HepG2 (cell line): ENCODE measurements around the gene SCNM1. TPM values are rescaled to one million over a fixed set of nuclear protein-coding genes. Genes with fewer than 3 reads are reported as not detected.

ENCODE experiments used
- HES4 ChIP-seq: sonication (generic); formaldehyde crosslinking; IDR thresholded peaks from 2 replicates; pipeline ENCODE4 v1.9.0; 2021; ENCODE audit warnings: mild to moderate bottlenecking, missing genetic modification reagents, borderline replicate concordance
- HIC2 ChIP-seq: sonication (generic); formaldehyde crosslinking; IDR thresholded peaks from 2 replicates; pipeline ENCODE4 v1.9.0; 2022; ENCODE audit warnings: low read depth, missing genetic modification reagents
- HNF4A ChIP-seq: sonication (generic); formaldehyde crosslinking; IDR thresholded peaks from 2 replicates; pipeline ENCODE4 v1.4.0; 2020; ENCODE audit warnings: missing genetic modification reagents
- NCOR1 ChIP-seq: fragments of 200-600 bp; sonication (generic); IDR thresholded peaks from 2 replicates; pipeline ENCODE4 v1.7.0; 2017; ENCODE audit warnings: antibody characterized with exemption, low read length, borderline replicate concordance
- NFAT5 ChIP-seq: sonication (generic); formaldehyde crosslinking; IDR thresholded peaks from 2 replicates; pipeline ENCODE4 v1.4.0; 2020; ENCODE audit warnings: missing genetic modification reagents
- SIN3A ChIP-seq: IDR thresholded peaks from 2 replicates; pipeline ENCODE4 v1.6.1; 2011; ENCODE audit warnings: low read depth, mild to moderate bottlenecking, control low read depth, low read length, borderline replicate concordance
- SKI ChIP-seq: fragments of 450-650 bp; IDR thresholded peaks from one replicate; pipeline ENCODE4 v1.6.1; 2018; ENCODE audit warnings: mild to moderate bottlenecking; ENCODE audit not compliant: partially characterized antibody
- SOX13 ChIP-seq, 3 experiments: fragments of 450-650 bp in 1 of 3; sonication (generic) in 1 of 3; formaldehyde crosslinking in 1 of 3; IDR thresholded peaks in 2 of 3; conservative IDR thresholded peaks in 1 of 3; 2 replicates each; pipeline versions ENCODE4 v1.5.0 to v1.6.1; 2016 to 2020; ENCODE audit warnings: antibody characterized with exemption in 1 of 3, mild to moderate bottlenecking in 1 of 3, missing compliant biosample characterization in 1 of 3, missing genetic modification reagents in 1 of 3, moderate library complexity in 1 of 3
- STAT5B ChIP-seq: sonication (generic); formaldehyde crosslinking; IDR thresholded peaks from 2 replicates; pipeline ENCODE4 v1.4.0; 2020; ENCODE audit warnings: missing genetic modification reagents
- SUZ12 ChIP-seq: fragments of 150-350 bp; IDR thresholded peaks from 2 replicates; pipeline ENCODE4 v1.6.1; 2014; ENCODE audit warnings: low read depth, low read length
- ZNF317 ChIP-seq: sonication (generic); formaldehyde crosslinking; IDR thresholded peaks from 2 replicates; pipeline ENCODE4 v1.5.0; 2020; ENCODE audit warnings: mild to moderate bottlenecking, missing genetic modification reagents
- ZNF775 ChIP-seq: sonication (generic); formaldehyde crosslinking; IDR thresholded peaks from 2 replicates; pipeline ENCODE4 v1.4.0; 2020; ENCODE audit warnings: missing genetic modification reagents, mild to moderate bottlenecking, moderate library complexity, borderline replicate concordance
- ZNF891 ChIP-seq: sonication (generic); formaldehyde crosslinking; IDR thresholded peaks from 2 replicates; pipeline ENCODE4 v1.5.0; 2020; ENCODE audit warnings: mild to moderate bottlenecking, missing genetic modification reagents
- polyA plus RNA-seq, 8 experiments: library from polyadenylated mRNA; depleted of rRNA in 3 of 8; stranded (reverse) in 7 of 8; unstranded in 1 of 8; fragments of >200 nt; fragmentation: Illumina TruSeq in 4 of 8; extraction: Trizol in 4 of 8; gene quantifications; 2 replicates each; pipeline versions ENCODE4 v1.2.1 to v1.2.3, GENCODE V29; 2011 to 2016; ENCODE audit warnings: low read depth in 4 of 8, missing spikeins in 1 of 8, mixed read lengths in 1 of 8; ENCODE audit not compliant: insufficient read depth in 1 of 8
- total RNA-seq, 5 experiments: library from RNA; depleted of rRNA; stranded (reverse); fragments of >200 nt; fragmentation: Illumina TruSeq; extraction: Trizol; gene quantifications; 2 replicates each; pipeline ENCODE4 v1.2.3, GENCODE V29; 2016; ENCODE audit warnings: low read depth in 1 of 5
- TF ChIP-seq, protein P1 (sequence below): sonication (generic); formaldehyde crosslinking; IDR thresholded peaks from 2 replicates; pipeline ENCODE4 v1.8.0; 2022; ENCODE audit warnings: mild to moderate bottlenecking, missing genetic modification reagents, moderate library complexity
- TF ChIP-seq, protein P2 (sequence below): sonication (generic); formaldehyde crosslinking; IDR thresholded peaks from 2 replicates; pipeline ENCODE4 v1.4.0; 2020; ENCODE audit warnings: missing genetic modification reagents

SCNM1 gene
- total and polyA plus RNA-seq, 2 of the 13 experiments (the other 11 are each of a cell fraction or from before 2014, with no cell fraction given): 16.3 to 31.5 TPM

DNA sequence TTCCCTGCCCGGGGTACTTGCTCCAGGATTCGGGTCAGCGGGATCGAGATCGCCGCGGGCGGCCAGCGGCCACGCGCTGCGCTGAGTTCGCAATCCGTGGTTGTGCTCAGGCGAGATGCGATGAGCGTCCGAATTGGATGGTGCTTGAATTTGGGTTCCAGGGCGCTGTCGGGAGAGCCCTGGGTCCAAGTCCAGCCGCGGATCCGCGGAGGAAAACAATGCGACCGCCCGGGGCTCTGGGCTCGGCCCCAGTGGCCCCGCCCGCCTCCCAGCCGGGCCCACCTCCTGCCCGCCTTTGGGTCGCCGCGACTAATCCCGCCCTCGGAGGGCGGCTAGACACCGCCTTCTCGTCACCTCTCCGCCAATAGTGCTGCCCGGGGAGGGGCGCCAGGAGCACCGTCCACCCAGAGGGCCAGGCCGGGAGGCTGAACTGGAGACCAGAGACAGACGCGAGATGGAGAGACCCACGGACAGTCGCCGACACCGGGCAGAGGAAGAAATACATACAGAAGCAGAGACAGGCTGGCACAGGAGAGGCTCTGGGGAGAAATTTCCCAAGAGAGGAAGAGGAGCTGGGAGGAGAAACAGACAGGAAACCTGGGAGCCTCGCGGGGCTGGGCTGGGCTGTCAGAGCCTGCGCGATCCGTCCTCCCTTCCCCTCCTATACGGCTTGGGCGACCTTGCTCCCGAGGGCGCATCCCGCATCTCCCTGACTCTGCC is 19.4 kb upstream of the SCNM1 start, which contains the start of gene SEMA6C (continued):
- TF ChIP-seq SIN3A (no peak), HNF4A (CRISPR knock-in tag) (peak; percentile 39; the same call in 1 of the 2 replicates), HES4 (CRISPR knock-in tag) (no peak), SUZ12 (no peak), SOX13 (IDR thresholded peaks at IDR 0.05) (no peak), SOX13 (CRISPR knock-in tag; conservative IDR thresholded peaks at IDR 0.05 in 1 of 2, IDR thresholded peaks at IDR 0.05 in 1 of 2) (peak in 1 of 2 experiments; percentile 38; a peak in 1 of 4 replicates), STAT5B (CRISPR knock-in tag) (no peak), ZNF891 (CRISPR knock-in tag) (peak; percentile 31; the same call in 1 of the 2 replicates), SKI (peak; percentile 52), ZNF317 (CRISPR knock-in tag) (peak; percentile 58; the same call in 1 of the 2 replicates), NFAT5 (CRISPR knock-in tag) (0 out of 2 replicates have a peak, but pooled peaks have one; percentile 43), HIC2 (CRISPR knock-in tag) (no peak; the same call in 1 of the 2 replicates), NCOR1 (no peak), ZNF775 (CRISPR knock-in tag) (no peak)
- TF ChIP-seq, protein P1, sequence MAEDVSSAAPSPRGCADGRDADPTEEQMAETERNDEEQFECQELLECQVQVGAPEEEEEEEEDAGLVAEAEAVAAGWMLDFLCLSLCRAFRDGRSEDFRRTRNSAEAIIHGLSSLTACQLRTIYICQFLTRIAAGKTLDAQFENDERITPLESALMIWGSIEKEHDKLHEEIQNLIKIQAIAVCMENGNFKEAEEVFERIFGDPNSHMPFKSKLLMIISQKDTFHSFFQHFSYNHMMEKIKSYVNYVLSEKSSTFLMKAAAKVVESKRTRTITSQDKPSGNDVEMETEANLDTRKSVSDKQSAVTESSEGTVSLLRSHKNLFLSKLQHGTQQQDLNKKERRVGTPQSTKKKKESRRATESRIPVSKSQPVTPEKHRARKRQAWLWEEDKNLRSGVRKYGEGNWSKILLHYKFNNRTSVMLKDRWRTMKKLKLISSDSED: no peak
- TF ChIP-seq, protein P2, sequence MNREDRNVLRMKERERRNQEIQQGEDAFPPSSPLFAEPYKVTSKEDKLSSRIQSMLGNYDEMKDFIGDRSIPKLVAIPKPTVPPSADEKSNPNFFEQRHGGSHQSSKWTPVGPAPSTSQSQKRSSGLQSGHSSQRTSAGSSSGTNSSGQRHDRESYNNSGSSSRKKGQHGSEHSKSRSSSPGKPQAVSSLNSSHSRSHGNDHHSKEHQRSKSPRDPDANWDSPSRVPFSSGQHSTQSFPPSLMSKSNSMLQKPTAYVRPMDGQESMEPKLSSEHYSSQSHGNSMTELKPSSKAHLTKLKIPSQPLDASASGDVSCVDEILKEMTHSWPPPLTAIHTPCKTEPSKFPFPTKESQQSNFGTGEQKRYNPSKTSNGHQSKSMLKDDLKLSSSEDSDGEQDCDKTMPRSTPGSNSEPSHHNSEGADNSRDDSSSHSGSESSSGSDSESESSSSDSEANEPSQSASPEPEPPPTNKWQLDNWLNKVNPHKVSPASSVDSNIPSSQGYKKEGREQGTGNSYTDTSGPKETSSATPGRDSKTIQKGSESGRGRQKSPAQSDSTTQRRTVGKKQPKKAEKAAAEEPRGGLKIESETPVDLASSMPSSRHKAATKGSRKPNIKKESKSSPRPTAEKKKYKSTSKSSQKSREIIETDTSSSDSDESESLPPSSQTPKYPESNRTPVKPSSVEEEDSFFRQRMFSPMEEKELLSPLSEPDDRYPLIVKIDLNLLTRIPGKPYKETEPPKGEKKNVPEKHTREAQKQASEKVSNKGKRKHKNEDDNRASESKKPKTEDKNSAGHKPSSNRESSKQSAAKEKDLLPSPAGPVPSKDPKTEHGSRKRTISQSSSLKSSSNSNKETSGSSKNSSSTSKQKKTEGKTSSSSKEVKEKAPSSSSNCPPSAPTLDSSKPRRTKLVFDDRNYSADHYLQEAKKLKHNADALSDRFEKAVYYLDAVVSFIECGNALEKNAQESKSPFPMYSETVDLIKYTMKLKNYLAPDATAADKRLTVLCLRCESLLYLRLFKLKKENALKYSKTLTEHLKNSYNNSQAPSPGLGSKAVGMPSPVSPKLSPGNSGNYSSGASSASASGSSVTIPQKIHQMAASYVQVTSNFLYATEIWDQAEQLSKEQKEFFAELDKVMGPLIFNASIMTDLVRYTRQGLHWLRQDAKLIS (CRISPR knock-in tag): no peak
